HG03097 (cell line): ENCODE results near the gene KATNBL1.
"Not testable (repeated sequence)": the region's sequence is repeated elsewhere in the genome, so short reads cannot be mapped to it uniquely, and the experiment has no call there.

Experiments
- ATAC-seq: cut with Tn5 transposase; IDR thresholded peaks from one replicate; pipeline ENCODE4 v1.9.1; 2021; ENCODE audit not compliant: unreplicated experiment, low FRiP score

Gene KATNBL1

DNA sequence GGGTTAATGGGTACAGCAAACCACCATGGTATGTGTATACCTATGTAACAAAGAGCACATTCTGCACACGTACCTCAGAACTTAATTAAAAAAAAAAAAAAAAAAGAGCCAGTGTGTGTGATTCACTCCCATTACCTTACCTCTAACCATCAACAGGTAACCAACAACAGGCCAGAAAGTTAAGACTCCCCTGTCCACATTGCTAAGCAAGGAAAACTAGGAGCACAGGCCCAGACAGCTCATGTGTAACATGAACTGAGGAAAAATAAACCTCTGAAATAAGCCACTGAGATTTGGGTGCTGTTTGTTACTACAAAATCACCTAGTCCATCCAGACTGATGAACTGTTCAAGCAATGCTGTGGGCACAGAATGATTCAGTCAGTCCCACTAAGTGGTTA is 6.0 kb downstream of the KATNBL1 start:
- ATAC-seq: no peak

DNA sequence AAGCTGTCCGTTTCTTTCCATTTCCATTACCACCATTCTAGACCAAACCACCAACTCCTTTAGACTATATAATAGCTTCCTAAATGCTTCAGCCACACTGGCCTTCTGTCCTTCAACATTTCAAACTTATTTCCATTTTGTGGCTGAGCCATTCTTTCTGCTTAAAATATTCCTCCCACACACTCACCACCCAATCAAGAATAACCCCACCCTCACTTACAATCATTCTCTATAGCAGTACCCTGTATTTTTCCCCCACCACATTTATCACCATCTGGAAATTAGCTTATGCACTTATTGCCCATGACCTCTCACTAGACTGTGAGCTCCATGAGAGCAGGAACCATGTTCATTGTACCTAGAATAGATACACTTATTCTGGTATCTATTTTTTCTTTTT is 6.6 kb downstream of the KATNBL1 start:
- no peak for ATAC-seq

DNA sequence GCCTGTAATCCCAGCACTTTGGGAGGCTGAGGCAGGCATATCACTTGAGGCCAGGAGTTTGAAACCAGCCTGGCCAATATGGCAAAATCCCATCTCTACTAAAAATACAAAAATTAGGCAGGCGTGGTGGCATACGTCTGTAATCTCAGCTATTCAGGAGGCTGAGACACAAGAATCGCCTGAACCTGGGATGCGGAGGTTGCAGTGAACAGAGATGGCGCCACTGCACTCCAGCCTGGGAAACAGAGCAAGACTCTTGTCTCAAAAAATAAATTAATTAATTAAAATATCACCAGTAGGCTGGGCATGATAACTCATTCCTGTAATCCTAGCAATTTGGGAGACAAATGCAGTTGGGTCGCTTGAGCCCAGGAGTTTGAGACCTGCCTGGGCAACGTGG is 16.6 kb downstream of the KATNBL1 start:
- not testable (repeated sequence) for ATAC-seq

DNA sequence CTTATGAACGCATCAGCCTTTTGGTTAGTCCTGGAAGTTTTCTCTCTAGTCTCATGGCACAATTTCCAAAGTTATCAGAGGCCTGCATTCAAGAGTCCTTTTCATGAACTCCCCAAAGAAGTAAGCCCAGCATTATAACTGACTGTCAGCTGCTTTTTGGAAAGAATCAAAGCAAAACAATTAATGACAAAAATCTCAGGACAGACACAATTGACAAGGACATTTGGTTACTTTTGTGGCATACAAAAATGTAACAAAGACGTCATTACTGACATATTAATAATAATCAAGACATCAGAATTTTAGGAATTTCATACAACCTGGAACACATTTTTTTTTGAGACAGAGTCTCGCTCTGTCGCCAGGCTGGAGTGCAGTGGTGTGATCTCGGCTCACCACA is 21.2 kb downstream of the KATNBL1 start:
- no peak for ATAC-seq

DNA sequence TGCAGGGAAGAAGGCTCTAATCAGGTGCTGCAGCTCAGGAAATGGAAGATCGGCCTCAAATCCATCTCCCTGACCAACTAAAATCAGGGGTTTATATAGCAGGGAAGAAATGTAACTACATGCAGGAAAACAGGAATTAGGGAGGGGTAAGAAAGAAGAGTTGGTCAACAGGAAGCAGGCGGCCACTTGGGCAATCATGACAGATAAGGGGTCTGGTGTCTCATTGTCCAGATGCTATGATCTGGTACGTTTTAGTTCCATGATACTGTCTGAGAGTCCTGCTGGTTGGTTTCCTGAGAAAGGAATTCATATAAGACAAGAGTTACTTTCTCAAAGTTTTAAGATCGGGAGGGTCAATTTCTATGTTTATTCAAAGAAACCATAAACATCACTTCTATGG is 24.2 kb downstream of the KATNBL1 start:
- ATAC-seq: no peak

DNA sequence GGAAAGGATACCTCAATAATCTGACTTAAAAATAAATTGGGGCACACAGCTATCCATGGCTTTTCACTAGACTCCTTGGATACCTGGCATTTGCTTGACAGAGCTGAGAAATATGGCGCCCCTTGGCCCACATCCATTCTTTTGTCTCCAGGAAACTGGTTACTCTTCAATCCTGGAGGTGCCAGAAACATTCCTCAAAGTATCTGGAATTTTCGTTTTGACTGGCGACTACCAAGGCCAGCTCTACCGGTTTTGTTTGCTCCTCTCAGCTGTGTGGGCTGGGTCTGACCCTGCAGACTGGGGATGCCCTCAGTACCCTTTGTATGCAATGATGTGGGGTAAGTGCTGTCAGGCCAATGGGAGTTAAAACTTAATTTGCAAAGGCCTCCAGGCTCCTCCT is 27.0 kb downstream of the KATNBL1 start:
- no peak for ATAC-seq

DNA sequence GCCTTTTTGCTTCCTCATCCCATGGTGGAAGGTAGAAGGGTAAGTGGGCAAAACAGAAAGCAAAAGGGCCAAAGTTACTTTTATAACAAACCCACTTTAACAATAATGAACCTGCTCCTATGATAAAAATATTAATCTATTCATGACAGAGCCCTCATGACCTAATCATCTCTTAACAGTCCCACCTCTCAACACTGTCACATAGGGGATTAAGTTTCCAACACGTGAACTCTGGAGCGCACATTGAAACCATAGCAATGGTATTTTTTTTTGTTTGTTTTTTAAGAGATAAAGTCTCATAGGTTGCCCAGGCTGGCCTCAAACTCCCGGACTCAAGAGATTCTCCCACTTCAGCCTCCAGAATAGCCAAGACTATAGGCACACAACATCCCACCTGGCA is 30.7 kb downstream of the KATNBL1 start:
- ATAC-seq: no peak

DNA sequence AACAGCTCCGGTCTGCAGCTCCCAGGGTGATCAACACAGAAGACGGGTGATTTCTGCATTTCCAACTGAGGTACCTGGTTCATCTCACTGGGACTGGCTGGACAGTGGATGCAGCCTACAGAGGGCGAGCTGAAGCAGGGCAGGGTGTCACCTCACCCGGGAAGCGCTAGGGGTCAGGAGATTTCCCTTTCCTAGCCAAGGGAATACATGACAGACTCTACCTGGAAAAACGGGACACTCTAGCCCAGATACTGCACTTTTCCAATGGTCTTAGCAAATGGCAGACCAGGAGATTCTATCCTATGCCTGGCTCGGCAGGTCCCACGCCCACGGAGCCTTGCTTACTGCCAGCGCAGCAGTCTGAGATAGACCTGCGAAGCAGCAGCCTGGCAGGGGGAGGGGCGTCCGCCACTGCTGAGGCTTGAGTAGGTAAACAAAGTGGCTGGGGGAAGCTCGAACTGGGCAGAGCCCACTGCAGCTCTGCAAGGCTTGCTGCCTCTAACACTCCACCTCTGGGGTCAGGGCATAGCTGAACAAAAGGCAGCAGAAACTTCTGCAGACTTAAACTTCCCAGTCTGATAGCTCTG is 43.8 kb downstream of the KATNBL1 start:
- ATAC-seq: not testable (repeated sequence)

DNA sequence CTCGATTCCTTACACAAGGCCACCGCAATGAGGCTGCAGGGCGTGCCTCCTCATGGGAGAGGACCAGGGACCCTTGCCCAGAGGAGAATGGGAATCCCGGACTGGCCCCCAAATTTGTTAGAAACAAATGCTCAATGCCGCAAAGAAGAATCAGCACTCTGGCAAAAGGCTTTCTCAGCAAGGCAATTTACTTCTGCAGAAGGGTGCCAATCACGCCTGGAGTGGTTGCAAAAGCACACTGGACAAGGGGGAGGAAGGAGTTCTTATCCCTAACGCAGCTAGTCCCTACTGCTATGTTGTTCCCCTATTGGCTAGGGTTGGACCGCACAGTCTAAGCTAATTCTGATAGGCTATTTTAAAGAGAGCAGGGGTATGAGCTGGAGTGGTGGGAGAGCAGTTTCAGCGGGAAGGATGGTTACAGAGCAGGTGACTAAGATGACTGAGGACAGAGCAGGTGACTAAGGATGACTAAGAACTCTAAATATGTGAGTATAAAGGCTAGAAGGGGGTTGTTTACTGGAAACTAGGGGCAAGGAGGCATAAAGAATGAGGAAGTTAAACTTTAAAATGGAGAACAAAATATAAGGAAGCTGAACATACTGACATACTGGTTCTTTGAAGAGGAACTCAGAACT is 48.5 kb downstream of the KATNBL1 start:
- no peak for ATAC-seq

DNA sequence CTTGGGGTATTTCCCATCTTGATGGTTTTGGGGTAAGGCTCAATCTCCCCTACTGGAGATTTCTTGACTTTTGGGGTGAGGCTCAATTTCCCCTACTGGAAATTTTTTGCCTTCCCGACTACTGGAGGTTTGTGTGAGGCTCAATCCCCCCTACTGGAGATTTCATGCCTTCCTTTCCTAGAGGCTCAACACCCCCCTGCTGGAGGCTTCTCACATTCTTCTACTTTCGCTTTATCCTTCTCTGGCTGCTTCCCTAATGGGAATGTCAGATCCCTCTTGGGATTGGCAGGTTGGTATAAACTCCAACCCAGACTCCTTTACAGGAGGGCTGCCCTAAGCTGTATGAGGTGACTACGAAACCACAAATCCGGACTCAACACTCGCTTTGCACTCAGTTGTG is 49.2 kb downstream of the KATNBL1 start:
- no peak for ATAC-seq

DNA sequence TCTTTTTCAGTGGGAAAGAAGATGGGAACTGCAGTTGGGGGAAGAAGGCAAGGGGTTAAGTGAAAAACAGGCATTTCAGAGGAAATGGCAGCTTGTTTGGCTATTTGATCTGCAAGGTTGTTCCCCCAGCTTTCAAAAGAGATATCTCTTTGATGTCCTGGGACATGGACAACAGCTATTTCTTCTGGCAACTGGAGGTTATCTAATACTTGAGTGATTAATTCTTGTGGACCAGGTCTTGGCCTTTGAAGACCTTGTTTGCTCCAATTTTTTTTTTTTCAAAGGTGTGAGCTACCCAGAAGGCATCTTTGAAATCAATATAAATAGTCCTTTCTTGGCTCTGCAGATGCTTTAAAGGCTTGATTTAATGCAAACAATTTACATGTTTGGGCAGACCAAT is 51.5 kb downstream of the KATNBL1 start:
- no peak for ATAC-seq

DNA sequence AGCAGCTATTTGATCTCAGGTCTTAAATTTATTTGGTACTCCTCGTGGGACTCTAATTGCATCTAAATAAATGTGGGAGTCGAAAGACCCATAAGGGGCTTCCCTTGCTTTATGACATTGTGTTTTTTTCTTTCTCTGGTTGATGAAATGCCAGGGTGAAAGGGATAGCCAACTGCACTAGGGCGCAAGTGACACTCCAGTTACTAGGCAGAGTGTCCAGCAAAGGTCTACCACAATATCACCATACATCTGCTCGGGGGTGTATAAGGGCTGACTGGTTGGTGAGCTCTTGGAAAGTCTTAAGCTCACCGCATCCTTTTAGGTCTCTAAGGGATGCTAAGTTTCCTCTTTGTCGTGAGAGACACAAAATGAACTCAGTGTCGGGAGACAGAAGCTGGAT is 54.0 kb downstream of the KATNBL1 start:
- ATAC-seq: no peak

DNA sequence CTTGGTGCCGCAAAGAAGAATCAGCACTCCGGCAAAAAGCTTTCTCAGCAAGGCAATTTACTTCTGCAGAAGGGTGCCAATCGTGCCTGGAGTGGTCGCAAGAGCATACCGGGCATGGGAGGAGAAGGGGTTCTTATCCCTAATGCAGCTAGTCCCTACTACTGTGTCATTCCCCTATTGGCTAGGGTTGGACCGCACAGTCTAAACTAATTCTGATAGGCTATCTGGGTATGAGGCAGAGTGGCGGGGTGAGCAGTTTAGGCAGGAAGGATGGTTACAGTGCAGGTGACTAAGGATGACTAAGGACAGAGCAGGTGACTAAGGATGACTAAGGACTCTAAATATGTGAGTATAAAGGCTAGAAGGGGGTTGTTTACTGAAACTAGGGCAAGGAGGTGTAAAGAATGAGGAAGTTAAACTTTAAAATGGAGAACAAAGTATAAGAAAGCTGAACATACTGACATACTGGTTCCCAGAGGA is 55.1 kb downstream of the KATNBL1 start:
- ATAC-seq: no peak

DNA sequence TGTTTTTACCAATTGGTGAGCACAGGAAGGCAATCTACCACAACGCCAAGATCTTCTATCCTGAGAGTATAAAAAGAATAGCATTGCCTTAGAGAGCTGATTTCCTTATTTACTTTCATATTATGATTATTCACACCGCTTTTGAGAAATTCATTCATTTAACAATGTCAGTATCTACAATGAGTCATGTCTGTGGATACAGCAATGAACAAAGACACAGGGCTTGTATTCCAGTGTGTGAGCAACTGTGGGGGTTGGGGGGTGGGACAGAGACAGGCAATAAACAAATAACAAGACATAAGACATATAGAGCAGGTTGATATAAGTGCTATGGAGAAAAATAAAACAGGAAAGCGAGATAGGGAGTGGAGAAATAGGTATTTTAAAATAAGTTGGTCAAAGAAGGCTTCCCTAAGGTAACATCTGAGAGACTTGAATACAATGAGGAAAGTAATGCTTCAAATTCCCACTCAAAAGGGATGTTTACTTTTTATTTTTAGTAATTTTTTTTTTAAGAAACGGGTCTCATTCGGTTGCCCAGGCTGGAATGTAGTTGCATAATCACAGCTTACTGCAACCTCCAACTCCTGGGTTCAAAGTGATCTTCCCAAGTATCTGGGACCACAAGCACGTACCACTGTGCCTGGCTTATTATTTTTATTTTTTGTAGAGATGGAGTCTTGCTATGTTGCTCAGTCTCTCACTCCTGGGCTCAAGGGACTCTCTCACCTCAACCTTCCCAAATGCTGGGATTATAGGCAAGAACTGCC is 62.3 kb downstream of the KATNBL1 start:
- ATAC-seq: no peak

DNA sequence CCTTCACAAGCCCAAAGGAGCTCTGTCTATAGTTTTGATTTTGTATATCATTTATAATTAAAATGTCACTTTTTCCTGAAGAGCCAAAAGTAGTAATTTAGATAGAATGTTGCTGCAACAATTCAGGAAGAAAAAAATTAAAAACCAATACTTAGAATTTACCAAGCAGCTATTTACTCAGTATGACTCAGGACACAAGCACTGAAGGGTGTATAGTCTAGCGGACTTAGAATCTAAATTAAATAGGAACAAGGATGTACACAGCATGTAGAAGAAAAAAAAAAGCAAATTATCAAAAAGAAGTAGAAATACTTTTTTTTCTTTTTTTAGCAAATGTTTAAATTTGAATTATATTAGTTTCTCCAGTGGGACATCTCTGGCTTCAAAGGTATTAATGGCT is 76.4 kb downstream of the KATNBL1 start:
- no peak for ATAC-seq

DNA sequence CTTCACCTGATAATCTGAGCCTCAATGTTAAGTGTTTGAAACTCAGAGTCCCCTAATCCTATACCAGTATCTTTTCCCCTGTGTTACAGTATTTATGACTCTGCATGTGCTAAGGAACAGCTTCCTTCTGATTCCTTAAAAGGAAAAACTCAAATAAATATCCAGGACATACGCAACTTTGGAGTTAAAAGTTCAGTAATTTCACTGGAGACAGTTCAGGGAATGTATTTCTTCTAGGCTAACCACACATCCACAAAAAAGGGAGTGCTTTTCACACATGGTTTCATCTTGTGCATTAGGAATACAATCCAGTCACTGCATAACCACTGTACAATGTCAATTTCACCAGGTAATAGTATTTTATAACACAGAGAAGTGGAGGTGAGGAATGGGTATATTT is 77.0 kb downstream of the KATNBL1 start:
- ATAC-seq: no peak

DNA sequence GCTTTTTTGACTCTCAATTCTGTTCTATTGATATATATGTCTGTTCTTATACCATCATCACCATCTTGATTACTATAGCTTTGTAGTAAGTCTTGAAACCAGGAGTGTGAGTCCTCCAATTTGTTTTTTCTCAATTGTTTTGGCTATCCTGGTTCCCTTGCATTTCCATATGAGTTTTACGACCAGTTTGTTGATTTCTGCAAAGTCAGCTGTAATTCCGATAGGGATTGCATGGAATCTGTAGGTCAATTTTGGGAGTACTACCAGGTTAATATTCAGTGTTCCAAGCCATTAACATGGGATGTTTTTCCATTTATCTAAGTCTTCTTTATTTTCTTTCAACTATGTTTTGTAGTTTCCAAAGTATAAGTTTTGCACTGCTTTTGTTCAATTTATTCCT is 81.0 kb downstream of the KATNBL1 start:
- ATAC-seq: no peak

DNA sequence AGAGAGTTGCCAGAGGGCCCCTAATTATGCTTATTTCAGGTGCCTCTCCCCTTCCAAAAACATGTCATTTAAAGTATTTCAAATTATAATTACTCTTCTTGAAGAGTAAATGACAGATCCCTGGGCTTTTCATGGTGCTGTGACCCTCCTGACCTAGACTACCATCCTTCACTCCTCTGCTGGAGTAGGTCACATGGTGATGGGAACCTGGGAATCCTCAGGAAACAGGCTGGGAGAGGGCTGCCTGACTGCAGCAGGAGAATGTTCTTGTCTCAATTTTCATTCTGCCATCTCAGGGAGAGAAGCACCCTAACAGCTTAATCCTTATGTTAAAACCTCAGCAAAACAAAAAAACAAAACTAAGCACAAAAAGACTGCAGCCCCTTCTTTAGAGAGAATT is 83.4 kb downstream of the KATNBL1 start:
- ATAC-seq: no peak

DNA sequence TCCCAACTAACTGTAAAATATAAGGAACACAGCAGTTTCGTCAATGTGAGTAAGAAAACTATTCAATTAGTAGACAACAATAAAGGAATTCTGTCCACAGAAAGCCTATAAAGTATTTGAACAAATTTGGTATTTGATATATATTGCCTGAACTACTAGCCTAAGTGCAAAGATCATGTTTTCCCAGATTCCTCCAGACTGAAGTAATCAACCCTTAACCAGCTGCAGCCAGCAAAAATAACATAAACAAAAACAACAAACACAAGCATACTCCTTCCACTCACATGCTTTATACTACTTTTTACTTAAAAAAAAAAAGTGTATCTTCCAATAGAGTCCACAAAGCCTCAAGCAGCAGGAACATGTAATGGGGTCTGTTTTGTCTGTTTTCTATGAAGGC is 84.0 kb downstream of the KATNBL1 start:
- no peak for ATAC-seq

DNA sequence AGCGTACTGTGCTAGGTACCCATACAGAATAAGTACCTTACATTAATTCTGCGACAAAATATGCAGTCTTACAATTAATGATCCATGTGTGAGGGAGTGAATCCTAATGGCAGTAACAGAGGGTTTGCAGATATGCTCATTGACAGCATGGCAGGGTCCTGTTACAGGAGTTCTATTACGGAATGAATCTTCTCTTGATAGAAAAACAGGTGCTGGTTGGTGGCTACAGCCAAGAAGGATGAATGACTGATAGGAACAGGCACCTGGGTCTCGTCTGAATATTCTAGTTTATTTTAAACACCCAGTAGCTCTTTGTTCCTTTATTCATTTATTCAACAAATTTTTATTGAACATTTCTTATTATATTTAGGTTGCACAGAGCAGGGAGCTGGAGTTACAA is 85.2 kb downstream of the KATNBL1 start:
- no peak for ATAC-seq

DNA sequence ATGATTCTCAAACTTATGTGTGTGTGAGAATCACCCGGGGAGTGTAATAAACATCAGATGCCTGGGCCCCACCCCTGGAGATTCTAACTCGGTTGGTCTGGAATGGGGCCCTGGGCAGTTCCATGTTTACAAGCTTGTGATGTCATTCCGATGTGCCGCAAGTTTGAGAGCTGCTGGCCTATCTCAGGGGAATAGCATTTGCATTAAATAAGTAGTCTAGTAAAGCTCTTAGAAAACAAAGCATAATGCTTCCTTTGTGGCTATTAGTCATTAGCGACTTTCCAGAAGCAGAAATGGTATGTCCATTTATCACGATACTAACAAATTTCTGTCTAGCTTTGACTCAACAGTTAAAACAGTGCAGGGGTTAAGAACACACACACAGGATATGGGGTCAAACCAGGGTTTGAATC is 87.1 kb downstream of the KATNBL1 start:
- no peak for ATAC-seq

DNA sequence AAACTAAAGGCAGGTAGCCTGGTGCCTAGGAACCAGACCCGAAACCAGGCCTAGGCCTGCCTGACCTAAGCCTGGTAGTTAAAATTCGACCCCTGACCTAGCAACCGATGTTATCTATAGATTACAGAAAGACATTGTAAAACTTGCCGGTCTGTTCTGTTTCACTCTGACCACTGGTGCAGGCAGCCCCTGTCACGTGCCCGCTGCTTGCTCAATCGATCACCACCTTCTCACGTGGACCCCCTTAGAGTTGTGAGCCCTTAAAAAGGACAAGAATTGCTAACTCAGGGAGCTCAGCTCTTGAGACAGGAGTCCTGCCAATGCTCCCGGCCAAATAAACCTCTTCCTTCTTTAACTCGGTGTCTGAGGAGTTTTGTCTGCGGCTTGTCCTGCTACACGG is 88.1 kb downstream of the KATNBL1 start:
- ATAC-seq: not testable (repeated sequence)
